ENCODE results near the gene BBS7. TPM values are rescaled to one million over a fixed set of nuclear protein-coding genes. Genes with fewer than 3 reads are reported as not detected.

Gene BBS7
- total RNA-seq = 10 to 100 TPM; 16.6 to 20.7 TPM

GRCh38 chr4:121869841-121870822 is at the start of gene BBS7:
BBS7 (minus strand) TSS chr4:121870474; CDS start chr4:121870313, 161 bp downstream.
- H3K9me3 Mint-ChIP-seq = no peaks in the 10 kb centered on the region
- ATAC-seq (ENCODE audit: low read depth) (peak; percentile 98), DNase-seq (peak; percentile 96)
- H3K4me3 Mint-ChIP-seq = peak within 1 kb of the TSS; percentile 98
- H3K36me3 Mint-ChIP-seq = peaks cover 19% of the 10 kb centered on the region
- H3K4me1 Mint-ChIP-seq = peaks cover 20% of the 10 kb centered on the region
- H3K27ac Mint-ChIP-seq = peak within 1 kb of the TSS; percentile 85
- peaks cover 14% of the 10 kb centered on the region for H3K27me3 Mint-ChIP-seq
- POLR2A ChIA-PET = interaction anchor here (0.9 to 1.3 kb wide), 4 partner anchors 30 to 174 kb away, joined by 3 to 4 read pairs (median 4); partner anchors contain the start of genes ANXA5 and EXOSC9

- Mint-ChIP-seq H3K27ac (no peak overlapping the region), H3K36me3 (peaks cover 5% of the 10 kb centered on the region), H3K9me3 (peaks cover 2% of the 10 kb centered on the region), H3K4me1 (peaks cover 6% of the 10 kb centered on the region), H3K27me3 (peaks cover 12% of the 10 kb centered on the region), H3K4me3 (no peak overlapping the region)
- ATAC-seq (ENCODE audit: low read depth) (no peak), DNase-seq (no peak)
- POLR2A ChIA-PET = no interaction called here
Measured at GRCh38 chr4:121913667-121914066, 43.4 kb upstream of the BBS7 start.

GRCh38 chr4:121908346-121908745 is 38.1 kb upstream of the BBS7 start:
- POLR2A ChIA-PET = no interaction called here
- no peak for DNase-seq
- no peaks in the 10 kb centered on the region for H3K4me1 Mint-ChIP-seq
- no peaks in the 10 kb centered on the region for H3K9me3 Mint-ChIP-seq
- no peak for ATAC-seq (ENCODE audit: low read depth)
- no peak overlapping the region for H3K27ac Mint-ChIP-seq
- H3K27me3 Mint-ChIP-seq = peaks cover 15% of the 10 kb centered on the region
- no peak overlapping the region for H3K4me3 Mint-ChIP-seq
- H3K36me3 Mint-ChIP-seq = no peaks in the 10 kb centered on the region

- no peaks in the 10 kb centered on the region for H3K36me3 Mint-ChIP-seq
- POLR2A ChIA-PET = interaction anchor here (0.5 to 1.0 kb wide), 2 partner anchors 31 to 991 kb away, joined by 3 to 4 read pairs; no protein-coding TSS in a partner anchor
- H3K9me3 Mint-ChIP-seq = no peaks in the 10 kb centered on the region
- no peak overlapping the region for H3K27ac Mint-ChIP-seq
- DNase-seq (no peak), ATAC-seq (ENCODE audit: low read depth) (peak; percentile 78)
- H3K4me3 Mint-ChIP-seq = no peak overlapping the region
- H3K27me3 Mint-ChIP-seq = peaks cover 4% of the 10 kb centered on the region
- H3K4me1 Mint-ChIP-seq = peaks cover 7% of the 10 kb centered on the region
Measured at GRCh38 chr4:121900132-121900983, 30.1 kb upstream of the BBS7 start.

GRCh38 chr4:121898150-121898549 is 27.9 kb upstream of the BBS7 start:
- DNase-seq = no peak
- POLR2A ChIA-PET = interaction anchor here (0.5 kb wide), 1 partner anchor 490 kb away, joined by 4 read pairs; no protein-coding TSS in a partner anchor
- ATAC-seq (ENCODE audit: low read depth) = peak; percentile 52
- Mint-ChIP-seq H3K9me3 (no peaks in the 10 kb centered on the region), H3K4me3 (no peak overlapping the region), H3K4me1 (peaks cover 7% of the 10 kb centered on the region), H3K36me3 (no peaks in the 10 kb centered on the region), H3K27ac (no peak overlapping the region), H3K27me3 (peaks cover 2% of the 10 kb centered on the region)

- H3K9me3 Mint-ChIP-seq = no peaks in the 10 kb centered on the region
- DNase-seq (no peak), ATAC-seq (ENCODE audit: low read depth) (no peak)
- POLR2A ChIA-PET = no interaction called here
- no peak overlapping the region for H3K27ac Mint-ChIP-seq
- peaks cover 33% of the 10 kb centered on the region for H3K27me3 Mint-ChIP-seq
- H3K36me3 Mint-ChIP-seq = no peaks in the 10 kb centered on the region
- no peak overlapping the region for H3K4me3 Mint-ChIP-seq
- H3K4me1 Mint-ChIP-seq = no peaks in the 10 kb centered on the region
Measured at GRCh38 chr4:121888134-121888533, 17.9 kb upstream of the BBS7 start.

- H3K36me3 Mint-ChIP-seq = no peaks in the 10 kb centered on the region
- DNase-seq (no peak), ATAC-seq (ENCODE audit: low read depth) (no peak)
- no peak overlapping the region for H3K27ac Mint-ChIP-seq
- no peaks in the 10 kb centered on the region for H3K4me1 Mint-ChIP-seq
- H3K27me3 Mint-ChIP-seq = peaks cover 45% of the 10 kb centered on the region
- no peaks in the 10 kb centered on the region for H3K9me3 Mint-ChIP-seq
- POLR2A ChIA-PET = no interaction called here
- H3K4me3 Mint-ChIP-seq = no peak overlapping the region
Measured at GRCh38 chr4:121885115-121885514, 14.8 kb upstream of the BBS7 start.

- Mint-ChIP-seq H3K4me3 (no peak overlapping the region), H3K27me3 (peaks cover 59% of the 10 kb centered on the region), H3K27ac (no peak overlapping the region), H3K36me3 (no peaks in the 10 kb centered on the region), H3K9me3 (no peaks in the 10 kb centered on the region), H3K4me1 (no peaks in the 10 kb centered on the region)
- DNase-seq (no peak), ATAC-seq (ENCODE audit: low read depth) (no peak)
- POLR2A ChIA-PET = no interaction called here
Measured at GRCh38 chr4:121881158-121881557, 10.9 kb upstream of the BBS7 start.

- Mint-ChIP-seq H3K4me1 (no peaks in the 10 kb centered on the region), H3K27me3 (peaks cover 53% of the 10 kb centered on the region)
Measured at GRCh38 chr4:121879135-121879534, 8.9 kb upstream of the BBS7 start.

GRCh38 chr4:121877041-121877773 is 6.9 kb upstream of the BBS7 start:
- peaks cover 52% of the 10 kb centered on the region for H3K27me3 Mint-ChIP-seq
- no peak for ATAC-seq (ENCODE audit: low read depth)
- POLR2A ChIA-PET = no interaction called here
- no peaks in the 10 kb centered on the region for H3K9me3 Mint-ChIP-seq
- no peaks in the 10 kb centered on the region for H3K36me3 Mint-ChIP-seq
- DNase-seq = no peak
- H3K4me1 Mint-ChIP-seq = peaks cover 7% of the 10 kb centered on the region
- no peak overlapping the region for H3K27ac Mint-ChIP-seq
- no peak overlapping the region for H3K4me3 Mint-ChIP-seq

More at GRCh38 chr4:121879135-121879534, 8.9 kb upstream of the BBS7 start:
- H3K36me3 Mint-ChIP-seq = no peaks in the 10 kb centered on the region
- H3K27ac Mint-ChIP-seq = no peak overlapping the region
- ATAC-seq (ENCODE audit: low read depth) (no peak), DNase-seq (no peak)
- no peak overlapping the region for H3K4me3 Mint-ChIP-seq
- POLR2A ChIA-PET = interaction anchor here (0.5 kb wide), 1 partner anchor 22 kb away, joined by 5 read pairs; no protein-coding TSS in a partner anchor
- H3K9me3 Mint-ChIP-seq = no peaks in the 10 kb centered on the region

GRCh38 chr4:121876070-121876469 is 5.8 kb upstream of the BBS7 start:
- DNase-seq = no peak
- no peak for ATAC-seq (ENCODE audit: low read depth)
- H3K4me3 Mint-ChIP-seq = no peak overlapping the region
- POLR2A ChIA-PET = no interaction called here
- H3K9me3 Mint-ChIP-seq = no peaks in the 10 kb centered on the region
- H3K36me3 Mint-ChIP-seq = no peaks in the 10 kb centered on the region
- no peak overlapping the region for H3K27ac Mint-ChIP-seq
- H3K4me1 Mint-ChIP-seq = peaks cover 7% of the 10 kb centered on the region
- peaks cover 42% of the 10 kb centered on the region for H3K27me3 Mint-ChIP-seq

GRCh38 chr4:121875652-121876051 is 5.4 kb upstream of the BBS7 start:
- peaks cover 39% of the 10 kb centered on the region for H3K27me3 Mint-ChIP-seq

GRCh38 chr4:121873604-121874003 is 3.3 kb upstream of the BBS7 start:
- H3K4me3 Mint-ChIP-seq = no peak overlapping the region
- H3K27ac Mint-ChIP-seq = no peak overlapping the region
- no peaks in the 10 kb centered on the region for H3K36me3 Mint-ChIP-seq
- H3K4me1 Mint-ChIP-seq = peaks cover 18% of the 10 kb centered on the region
- H3K9me3 Mint-ChIP-seq = no peaks in the 10 kb centered on the region
- peaks cover 24% of the 10 kb centered on the region for H3K27me3 Mint-ChIP-seq
- POLR2A ChIA-PET = interaction anchor here (0.7 kb wide), 1 partner anchor 282 kb away, joined by 4 read pairs; no protein-coding TSS in a partner anchor
- no peak for ATAC-seq (ENCODE audit: low read depth)
- DNase-seq = no peak

More at GRCh38 chr4:121875652-121876051, 5.4 kb upstream of the BBS7 start:
- H3K36me3 Mint-ChIP-seq = no peaks in the 10 kb centered on the region
- H3K9me3 Mint-ChIP-seq = no peaks in the 10 kb centered on the region
- H3K4me3 Mint-ChIP-seq = no peak overlapping the region
- no peak for DNase-seq
- H3K4me1 Mint-ChIP-seq = peaks cover 11% of the 10 kb centered on the region
- no peak overlapping the region for H3K27ac Mint-ChIP-seq
- POLR2A ChIA-PET = no interaction called here
- ATAC-seq (ENCODE audit: low read depth) = no peak

Measured in activated naive CD8-positive, alpha-beta T cell treated with anti-CD3 and anti-CD28 coated beads, Interleukin-2, amount 10 ng/mL, durations not matched to agents 7 days and 5 days (primary cell).